ENCODE data around the gene RPL10. TPM values are rescaled to one million over a fixed set of nuclear protein-coding genes. Genes with fewer than 3 reads are reported as not detected.

RPL10 gene
- polyA plus RNA-seq, 5 donors: 4,389 to 5,989 (median 4,777) TPM

GRCh38 chrX:154420402-154420756 lies 22.2 kb downstream of the RPL10 start:
- no peak for DNase-seq

- DNase-seq: no peak
These were observed 29.0 kb downstream of the RPL10 start for GRCh38 chrX:154426916-154427770.

- peak; percentile 85 to 88 for DNase-seq
These were observed 30.3 kb downstream of the RPL10 start, which contains the start of gene ATP6AP1 for GRCh38 chrX:154428176-154429171. Gene ATP6AP1, plus strand, starts transcription at chrX:154428677. Its CDS starts 16 bp downstream, at chrX:154428693.

- no peak for DNase-seq
These were observed 31.5 kb downstream of the RPL10 start for GRCh38 chrX:154429711-154430110.

- no peak for DNase-seq
These were observed 32.3 kb downstream of the RPL10 start for GRCh38 chrX:154430479-154430878.

- DNase-seq: no peak
These were observed 32.7 kb downstream of the RPL10 start for GRCh38 chrX:154430916-154431315.

- DNase-seq: no peak
These were observed 33.2 kb downstream of the RPL10 start for GRCh38 chrX:154431341-154431740.

- DNase-seq: no peak
These were observed 34.0 kb downstream of the RPL10 start for GRCh38 chrX:154432210-154432609.

GRCh38 chrX:154433605-154434004 lies 35.4 kb downstream of the RPL10 start:
- DNase-seq: no peak

- no peak for DNase-seq
These were observed 36.4 kb downstream of the RPL10 start for GRCh38 chrX:154434394-154435168.

GRCh38 chrX:154435171-154435733 lies 37.1 kb downstream of the RPL10 start:
- DNase-seq: no peak

GRCh38 chrX:154436374-154436982 lies 38.3 kb downstream of the RPL10 start:
- peak in 1 of 2 donors; percentile 29 for DNase-seq

- DNase-seq: peak in 1 of 2 donors; percentile 21
These were observed 39.0 kb downstream of the RPL10 start, which contains the start of gene GDI1 for GRCh38 chrX:154436983-154437752. Gene GDI1, plus strand, starts transcription at chrX:154437154. Its CDS starts 101 bp downstream, at chrX:154437255.

- no peak for DNase-seq
These were observed 40.1 kb downstream of the RPL10 start for GRCh38 chrX:154437971-154438893.

- DNase-seq: no peak
These were observed 41.7 kb downstream of the RPL10 start for GRCh38 chrX:154439841-154440240.

GRCh38 chrX:154440623-154441357 lies 42.6 kb downstream of the RPL10 start:
- DNase-seq: no peak

GRCh38 chrX:154441564-154441963 lies 43.4 kb downstream of the RPL10 start:
- DNase-seq: no peak
